GM10266 (cell line): ENCODE data around the gene FBN1.

Experiments
- DNase-seq: peaks from one replicate; pipeline ENCODE4 v3.0.0; 2012; ENCODE audit errors: extremely low spot score
- TF ChIP-seq, protein P1 (sequence below): IDR thresholded peaks from 2 replicates; pipeline ENCODE4 v1.5.1; 2012; ENCODE audit warnings: mild to moderate bottlenecking, low read depth; ENCODE audit not compliant: control insufficient read depth, insufficient read depth; ENCODE audit errors: missing control alignments

Gene FBN1

DNA sequence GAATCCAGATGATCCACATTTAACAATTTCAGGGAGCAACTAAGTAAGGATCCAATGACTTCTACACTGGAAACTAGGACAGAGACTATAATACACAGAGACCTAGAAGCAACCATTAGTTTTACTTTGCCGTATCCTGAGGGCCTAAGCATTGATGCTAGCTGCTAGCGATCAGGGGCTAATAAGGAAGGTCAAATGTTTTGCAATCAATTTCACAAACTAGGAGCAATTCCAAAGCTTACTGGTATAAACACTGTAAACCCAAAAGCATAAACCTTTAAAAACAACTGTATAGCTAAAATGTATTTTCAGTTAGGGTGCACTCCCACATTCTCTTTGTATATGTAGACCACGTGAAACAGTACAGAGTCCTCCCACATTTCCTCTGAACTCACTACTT, 31.5 kb downstream of the FBN1 start:
- TF ChIP-seq, protein P1, sequence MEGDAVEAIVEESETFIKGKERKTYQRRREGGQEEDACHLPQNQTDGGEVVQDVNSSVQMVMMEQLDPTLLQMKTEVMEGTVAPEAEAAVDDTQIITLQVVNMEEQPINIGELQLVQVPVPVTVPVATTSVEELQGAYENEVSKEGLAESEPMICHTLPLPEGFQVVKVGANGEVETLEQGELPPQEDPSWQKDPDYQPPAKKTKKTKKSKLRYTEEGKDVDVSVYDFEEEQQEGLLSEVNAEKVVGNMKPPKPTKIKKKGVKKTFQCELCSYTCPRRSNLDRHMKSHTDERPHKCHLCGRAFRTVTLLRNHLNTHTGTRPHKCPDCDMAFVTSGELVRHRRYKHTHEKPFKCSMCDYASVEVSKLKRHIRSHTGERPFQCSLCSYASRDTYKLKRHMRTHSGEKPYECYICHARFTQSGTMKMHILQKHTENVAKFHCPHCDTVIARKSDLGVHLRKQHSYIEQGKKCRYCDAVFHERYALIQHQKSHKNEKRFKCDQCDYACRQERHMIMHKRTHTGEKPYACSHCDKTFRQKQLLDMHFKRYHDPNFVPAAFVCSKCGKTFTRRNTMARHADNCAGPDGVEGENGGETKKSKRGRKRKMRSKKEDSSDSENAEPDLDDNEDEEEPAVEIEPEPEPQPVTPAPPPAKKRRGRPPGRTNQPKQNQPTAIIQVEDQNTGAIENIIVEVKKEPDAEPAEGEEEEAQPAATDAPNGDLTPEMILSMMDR, result no peak
- DNase-seq, result no peak

DNA sequence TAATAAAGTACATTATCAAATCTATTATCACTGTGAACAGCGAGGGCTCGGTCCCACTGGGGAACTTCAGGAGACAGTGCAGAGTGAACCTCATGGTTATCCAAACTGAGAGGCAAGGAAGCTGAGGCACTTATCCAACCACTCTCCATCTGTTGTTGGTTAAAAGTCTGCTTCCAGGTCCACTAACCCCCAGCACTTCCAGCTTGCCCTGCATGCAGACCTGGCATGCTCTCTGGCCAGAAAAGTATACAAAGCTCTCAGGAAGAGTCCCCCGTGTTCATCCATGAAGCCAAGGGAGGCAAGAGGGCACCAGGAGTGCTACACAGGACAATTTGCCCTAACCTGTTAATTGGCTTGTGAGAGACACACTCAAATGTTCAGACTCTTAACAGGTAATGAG, 36.0 kb downstream of the FBN1 start:
- DNase-seq, result no peak
- TF ChIP-seq, protein P1, result no peak

DNA sequence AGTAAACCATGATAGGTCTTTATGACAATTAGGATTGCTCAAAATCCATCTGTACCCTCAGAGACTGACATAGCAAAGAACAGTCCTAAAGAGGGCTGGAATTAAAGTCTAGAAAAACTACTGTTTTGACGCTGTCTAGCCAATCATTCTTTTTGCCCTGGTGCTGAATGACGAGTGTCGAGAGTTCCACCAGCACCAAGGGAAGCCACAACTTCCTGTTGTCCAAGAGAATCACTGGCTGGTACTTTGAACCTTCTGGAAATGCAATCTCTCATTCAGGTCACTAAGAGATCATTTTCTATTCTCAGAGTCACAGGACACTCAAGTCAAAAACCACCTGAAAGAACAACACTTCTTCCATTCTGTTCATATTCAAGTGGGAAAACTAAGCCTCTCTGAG, 37.7 kb downstream of the FBN1 start:
- no peak for DNase-seq
- TF ChIP-seq, protein P1, result no peak

DNA sequence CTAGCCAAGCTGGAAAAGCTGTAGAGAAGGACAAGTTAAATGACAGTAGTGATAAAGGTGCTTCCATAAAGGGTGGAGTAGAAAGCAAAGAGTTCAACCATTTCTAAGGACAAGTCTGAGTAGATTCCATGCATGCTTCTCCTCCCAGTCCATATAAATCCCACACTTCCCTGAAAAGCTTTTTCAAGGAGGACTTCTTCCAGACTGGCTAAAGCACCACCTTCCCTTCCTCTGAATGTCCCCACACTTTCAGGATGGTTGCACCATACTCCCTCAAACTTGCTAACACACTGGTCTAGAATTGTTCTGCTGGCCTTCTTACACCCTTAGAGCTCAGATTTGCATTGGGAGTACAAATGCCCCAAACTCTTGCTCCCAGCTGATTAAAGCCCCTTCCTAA, 40.9 kb downstream of the FBN1 start:
- no peak for DNase-seq
- TF ChIP-seq, protein P1, result no peak

DNA sequence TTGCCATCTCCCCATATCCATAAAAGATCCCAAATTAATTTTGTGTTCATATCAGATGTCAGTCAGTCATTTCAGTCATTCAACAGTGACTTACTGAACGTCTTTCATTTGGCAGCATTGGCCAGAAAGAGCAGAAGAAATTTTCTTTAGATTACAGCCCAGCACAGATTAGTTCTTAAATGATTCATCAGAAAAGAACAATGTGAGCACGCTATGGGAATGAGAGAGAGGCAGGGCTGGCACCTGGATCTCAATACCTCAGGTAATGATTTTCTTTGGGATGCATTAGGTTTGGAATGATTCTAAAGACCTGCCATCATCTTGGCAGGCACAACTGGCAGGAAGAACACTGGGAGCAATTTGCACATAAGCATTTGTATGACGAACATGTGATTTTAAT, 41.6 kb downstream of the FBN1 start:
- DNase-seq, result no peak
- TF ChIP-seq, protein P1, result no peak

DNA sequence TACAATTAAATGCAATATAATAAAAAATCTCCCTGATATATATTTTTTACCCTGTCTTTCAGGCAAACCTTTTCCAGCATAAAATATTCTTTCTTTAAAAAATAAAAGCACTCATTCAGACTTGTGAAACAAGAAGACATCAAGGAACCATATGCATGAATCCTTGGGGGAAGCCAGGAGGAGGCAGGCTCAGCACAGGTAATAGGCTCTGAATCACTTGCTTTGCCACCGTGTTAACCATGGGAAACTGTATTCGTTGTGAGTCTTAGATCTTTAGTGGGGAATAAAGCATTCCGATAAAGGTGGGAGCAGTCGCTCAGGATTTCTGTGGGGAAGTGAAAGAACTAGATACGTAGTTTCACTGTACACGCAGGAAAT, 42.4 kb downstream of the FBN1 start:
- no peak for DNase-seq
- TF ChIP-seq, protein P1, result no peak

DNA sequence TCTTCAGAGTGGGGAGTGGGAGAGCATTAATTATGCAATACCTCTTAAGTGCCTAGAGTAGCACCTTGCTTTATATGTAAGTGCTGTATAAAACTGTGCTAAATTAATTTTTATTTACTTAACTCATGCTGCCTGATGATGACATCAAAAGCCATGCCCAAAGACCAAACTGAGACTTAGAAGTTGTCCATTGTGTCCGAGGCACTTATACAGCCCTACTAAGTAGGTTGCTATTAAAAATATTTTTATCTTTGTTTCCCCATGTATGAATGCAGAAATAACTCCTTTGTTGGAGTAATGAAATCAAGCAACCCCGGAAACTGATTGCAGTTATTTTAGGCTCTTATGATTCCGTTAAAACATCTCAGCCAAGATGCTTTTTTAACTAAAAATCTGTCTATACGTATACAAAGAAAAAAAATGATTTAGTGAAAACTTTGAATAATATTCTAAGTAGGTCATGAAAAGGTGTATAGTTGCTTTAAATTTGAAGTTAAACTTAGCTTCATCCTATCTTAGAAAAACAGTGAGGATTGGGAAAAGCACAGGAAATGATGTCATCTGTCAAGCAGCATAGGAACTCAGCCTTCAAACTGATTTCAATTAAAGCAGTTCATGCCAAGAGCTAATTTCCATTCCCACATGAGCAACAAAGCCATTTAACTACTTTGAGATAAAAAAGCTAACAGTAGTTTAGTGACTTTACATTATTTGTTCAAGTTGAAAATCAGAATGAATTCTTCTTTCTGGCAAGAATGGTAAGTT, 43.0 kb downstream of the FBN1 start:
- no peak for DNase-seq

More for the DNA sequence above, 43.0 kb downstream of the FBN1 start:
- TF ChIP-seq, protein P1, result no peak
